Heart left ventricle (tissue), 16 donors: ENCODE results near the gene WDR70. TPM values are rescaled to one million over a fixed set of nuclear protein-coding genes. Genes with fewer than 3 reads are reported as not detected.
"Not testable (repeated sequence)": the region's sequence is repeated elsewhere in the genome, so short reads cannot be mapped to it uniquely, and the experiment has no call there.

Source experiments
- ATAC-seq, 4 donors: fragments of 200-7000 bp; cut with Tn5 transposase; one replicate each; pipeline ENCODE4 v1.9.1; 2020 to 2022; ENCODE audit warnings: moderate library complexity in 4 of 4, mild to moderate bottlenecking in 3 of 4, moderate number of reproducible peaks in 1 of 4
- DNase-seq, 5 donors: peaks; one replicate each; pipeline ENCODE4 v3.0.0-alpha.2; 2020
- H3K27ac ChIP-seq, 12 donors: fragments of 200-600 bp; sonication (generic) in 4 of 12; one replicate each; pipeline versions ENCODE4 v1.5.0 to v1.8.0; 2016 to 2022; ENCODE audit warnings: mild to moderate bottlenecking in 2 of 12
- H3K27me3 ChIP-seq, 9 donors: fragments of 200-600 bp; sonication (generic) in 2 of 9; one replicate each; pipeline versions ENCODE4 v1.5.1 to v1.8.0; 2016 to 2022; ENCODE audit warnings: mild to moderate bottlenecking in 3 of 9
- H3K36me3 ChIP-seq, 9 donors: fragments of 200-600 bp; sonication (generic) in 2 of 9; one replicate each; pipeline versions ENCODE4 v1.5.0 to v1.8.0; 2018 to 2022; ENCODE audit warnings: mild to moderate bottlenecking in 2 of 9
- H3K4me1 ChIP-seq, 12 donors: fragments of 200-600 bp; sonication (generic) in 4 of 12; one replicate each; pipeline versions ENCODE4 v1.5.0 to v1.8.0; 2016 to 2022; ENCODE audit warnings: mild to moderate bottlenecking in 3 of 12
- H3K4me3 ChIP-seq, 12 donors: fragments of 200-600 bp; sonication (generic) in 4 of 12; one replicate each; pipeline versions ENCODE4 v1.5.0 to v1.8.0; 2017 to 2022; ENCODE audit warnings: mild to moderate bottlenecking in 9 of 12, moderate library complexity in 4 of 12
- H3K9me3 ChIP-seq, 12 donors: fragments of 200-600 bp; sonication (generic) in 4 of 12; one replicate each; pipeline versions ENCODE4 v1.5.0 to v1.8.0; 2016 to 2022; ENCODE audit warnings: mild to moderate bottlenecking in 1 of 12
- POLR2A ChIP-seq, 2 donors: fragments of 450-650 bp; IDR thresholded peaks; one replicate each; pipeline ENCODE4 v1.6.1; 2017; ENCODE audit warnings: antibody characterized with exemption in 2 of 2, mild to moderate bottlenecking in 2 of 2, moderate library complexity in 2 of 2
- WGBS, 4 donors: extraction: QIAGEN DNeasy Blood & Tissue Kit in 2 of 4; methylation state at CpG; one replicate each; pipeline versions ENCODE4 v1.1.5 to v1.1.7; 2013 to 2018; 5-methylcytosine and 5-hydroxymethylcytosine counted together
- intact Hi-C, 10 donors: fragments of 100-400 bp; cut with DNase I; formaldehyde crosslinking; loops; one replicate each; pipeline versions ENCODE4 v1.11.1 to v1.14.2; 2022
- polyA plus RNA-seq, 2 donors: library from polyadenylated mRNA; stranded (reverse); fragments of 200-250 nt; gene quantifications; one replicate each; pipeline ENCODE4 v1.2.3, GENCODE V29; 2013
- total RNA-seq, 9 donors: library from RNA; depleted of rRNA in 2 of 9; stranded (reverse); fragments of >200 nt in 2 of 9; fragmentation: NEBNext Ultra II Directional in 3 of 9; extraction: Animal tissue kit (Norgen Biotek cat#: 25700) in 3 of 9; gene quantifications; one replicate each; pipeline versions ENCODE4 v1.1.0 to v1.2.4, GENCODE V29; 2016 to 2023
- TF ChIP-seq, protein P1 (sequence below), 12 donors: fragments of 200-600 bp; sonication (generic) in 4 of 12; IDR thresholded peaks; one replicate each; pipeline versions ENCODE4 v1.5.0 to v1.8.0; 2018 to 2022; ENCODE audit warnings: antibody characterized with exemption in 12 of 12, mild to moderate bottlenecking in 5 of 12
- donor health status: ischemic (EF 13 %, LVEDD 7.1; RV severe dilation, severe dysfunction).
- donor health status: healthy with polysubstance abuse.
- donor health status: DM: no; HTN: yes; CAD: no.
- donor health status: DM: no; HTN: no; CAD: no.
- donor health status: ischemic (EF 25% LVEDD 6.9; RV normal size, moderate dysfunction).
- donor health status: ischemic (EF 25% LVEDD 5.7; RV mildly dilated, moderate dysfunction).
- donor health status: healthy.
- donor health status: DM: yes; HTN: yes; CAD: no.
- donor health status: ischemic (EF 35%, LVEDD 5.7; RV mildly dilated, moderate dysfunction).
- donor health status: nonischemic (EF 11% LVEDD 7.7; RV severe dilation, severe dysfunction).
- donor health status: DM: yes; HTN: yes; CAD: no.
- donor health status: PGD.
- donor health status: ischemic (EF 29% LVEDD 5.4; RV normal size, mild dysfunction).
- donor health status: nonischemic (EF 23%, LVEDD 6.1; RV moderate dilation, normal function).

WDR70 gene
- total and polyA plus RNA-seq, 11 donors, result 6.0 to 31.3 (median 13.6) TPM

GRCh38 chr5:37776826-37777225 lies 397.7 kb downstream of the WDR70 start:
- Histone ChIP-seq H3K36me3 (no peaks in the 10 kb centered on the region), H3K27ac (peak overlapping the region in 1 of 12 donors; percentile 81), H3K9me3 (peaks cover 0 to 14% (median 8%) of the 10 kb centered on the region in 12 donors), H3K4me3 (no peak overlapping the region), H3K4me1 (no peaks in the 10 kb centered on the region), H3K27me3 (no peaks in the 10 kb centered on the region)
- DNase-seq, result no peak
- no peak for TF ChIP-seq POLR2A (IDR thresholded peaks at IDR 0.05)
- TF ChIP-seq, protein P1, sequence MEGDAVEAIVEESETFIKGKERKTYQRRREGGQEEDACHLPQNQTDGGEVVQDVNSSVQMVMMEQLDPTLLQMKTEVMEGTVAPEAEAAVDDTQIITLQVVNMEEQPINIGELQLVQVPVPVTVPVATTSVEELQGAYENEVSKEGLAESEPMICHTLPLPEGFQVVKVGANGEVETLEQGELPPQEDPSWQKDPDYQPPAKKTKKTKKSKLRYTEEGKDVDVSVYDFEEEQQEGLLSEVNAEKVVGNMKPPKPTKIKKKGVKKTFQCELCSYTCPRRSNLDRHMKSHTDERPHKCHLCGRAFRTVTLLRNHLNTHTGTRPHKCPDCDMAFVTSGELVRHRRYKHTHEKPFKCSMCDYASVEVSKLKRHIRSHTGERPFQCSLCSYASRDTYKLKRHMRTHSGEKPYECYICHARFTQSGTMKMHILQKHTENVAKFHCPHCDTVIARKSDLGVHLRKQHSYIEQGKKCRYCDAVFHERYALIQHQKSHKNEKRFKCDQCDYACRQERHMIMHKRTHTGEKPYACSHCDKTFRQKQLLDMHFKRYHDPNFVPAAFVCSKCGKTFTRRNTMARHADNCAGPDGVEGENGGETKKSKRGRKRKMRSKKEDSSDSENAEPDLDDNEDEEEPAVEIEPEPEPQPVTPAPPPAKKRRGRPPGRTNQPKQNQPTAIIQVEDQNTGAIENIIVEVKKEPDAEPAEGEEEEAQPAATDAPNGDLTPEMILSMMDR (IDR thresholded peaks at IDR 0.05), result no peak
- peak in 1 of 4 donors; percentile 34 for ATAC-seq
- intact Hi-C loops, result no loop called here
- WGBS, 4 donors, result 55 to 67% (median 60%) methylated on average over 7 of the region's 7 CpGs

DNA sequence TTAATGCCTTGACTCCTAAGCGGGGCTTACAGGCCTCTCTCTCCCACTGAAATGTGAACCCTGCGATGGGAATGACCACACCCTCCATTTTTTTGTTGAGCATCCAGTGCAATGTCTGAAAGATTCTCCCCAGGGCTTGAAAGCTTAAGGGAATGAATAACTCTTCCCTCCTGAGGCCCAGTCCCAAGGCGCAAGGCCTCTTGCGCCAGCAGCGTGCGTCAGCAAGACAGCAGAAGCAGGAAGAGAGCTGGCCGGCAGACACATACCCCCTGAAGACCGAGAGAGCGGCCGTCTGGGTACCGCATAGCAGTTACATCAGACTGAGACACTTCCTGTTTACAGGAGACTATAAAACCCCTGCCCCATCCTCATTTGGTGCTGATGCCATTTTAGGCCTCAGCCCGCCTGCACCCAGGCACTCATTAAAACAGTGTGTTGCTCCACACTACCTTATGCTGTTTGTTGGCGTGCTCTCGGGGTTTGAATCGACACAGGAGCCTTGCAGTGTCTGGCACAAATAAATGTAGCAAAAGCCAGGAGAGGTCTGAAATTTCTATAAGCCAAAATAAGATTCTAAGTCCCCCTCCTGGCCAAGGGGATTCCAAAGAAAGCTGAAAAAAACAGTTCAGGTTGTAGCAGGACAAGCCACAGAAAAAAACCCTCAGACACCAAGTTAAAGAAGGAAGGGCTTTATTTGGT lies 398.5 kb downstream of the WDR70 start:
- H3K4me1 ChIP-seq, result no peaks in the 10 kb centered on the region
- H3K9me3 ChIP-seq, result peaks cover 0 to 14% (median 8%) of the 10 kb centered on the region in 12 donors
- no peak overlapping the region for H3K4me3 ChIP-seq
- WGBS, 4 donors, result 78 to 88% (median 83%) methylated on average over 14 to 15 of the region's 15 CpGs
- no peaks in the 10 kb centered on the region for H3K36me3 ChIP-seq
- intact Hi-C loops, result no loop called here
- no peak for ATAC-seq
- peak overlapping the region in 1 of 12 donors; percentile 81 for H3K27ac ChIP-seq
- no peak for TF ChIP-seq POLR2A (IDR thresholded peaks at IDR 0.05)
- TF ChIP-seq, protein P1 (IDR thresholded peaks at IDR 0.05), result no peak
- no peaks in the 10 kb centered on the region for H3K27me3 ChIP-seq
- no peak for DNase-seq

DNA sequence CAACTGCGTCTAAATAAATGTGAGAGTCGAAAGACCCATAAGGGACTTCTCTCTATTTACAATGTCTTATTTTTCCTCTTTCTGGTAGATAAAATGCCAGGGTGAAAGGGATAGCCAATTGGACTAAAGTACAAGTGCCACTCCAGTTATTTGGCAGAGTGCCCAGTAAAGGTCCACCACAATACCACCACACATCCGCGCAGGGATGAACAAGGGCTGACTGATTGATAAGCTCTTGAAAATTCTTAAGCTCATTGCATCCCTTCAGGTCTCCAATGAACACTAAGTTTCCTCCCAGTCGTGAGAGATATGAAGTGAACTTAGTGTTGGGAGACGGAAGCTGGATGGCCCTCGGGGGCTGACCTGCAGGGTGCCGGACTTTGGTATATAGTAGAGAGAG lies 402.3 kb downstream of the WDR70 start:
- H3K4me3 ChIP-seq, DNase-seq, ATAC-seq, H3K27ac ChIP-seq, H3K27me3 ChIP-seq, H3K9me3 ChIP-seq, H3K4me1 ChIP-seq, H3K36me3 ChIP-seq, intact Hi-C loops: not testable (repeated sequence)
- WGBS, 4 donors, result 67 to 69% (median 67%) methylated on average over 8 of the region's 8 CpGs

GRCh38 chr5:37786416-37786815 lies 407.3 kb downstream of the WDR70 start:
- H3K4me1 ChIP-seq, result no peaks in the 10 kb centered on the region
- DNase-seq (no peak), ATAC-seq (no peak)
- H3K36me3 ChIP-seq, result no peaks in the 10 kb centered on the region
- no peak overlapping the region for H3K27ac ChIP-seq
- H3K4me3 ChIP-seq, result no peak overlapping the region
- H3K9me3 ChIP-seq, result no peaks in the 10 kb centered on the region
- no peaks in the 10 kb centered on the region for H3K27me3 ChIP-seq
- 69 to 91% (median 83%) methylated on average over 2 of the region's 2 CpGs for WGBS, 4 donors
- intact Hi-C loops, result no loop called here
- no peak for TF ChIP-seq POLR2A (IDR thresholded peaks at IDR 0.05)
- TF ChIP-seq, protein P1 (IDR thresholded peaks at IDR 0.05), result no peak
